Transverse colon (tissue), 4 donors: ENCODE measurements around the gene BPIFB2. TPM values are rescaled to one million over a fixed set of nuclear protein-coding genes. Genes with fewer than 3 reads are reported as not detected.

Source experiments
- DNase-seq: peaks from one replicate; pipeline ENCODE4 v3.0.0-alpha.2; 2019
- H3K27ac ChIP-seq, 4 donors: fragments of 200-600 bp; sonication (generic); 2 replicates each; pipeline ENCODE4 v1.5.1; 2016 to 2018; ENCODE audit warnings: inconsistent platforms in 4 of 4
- H3K27me3 ChIP-seq: fragments of 200-600 bp; sonication (generic); 2 replicates; pipeline ENCODE4 v1.5.1; 2017; ENCODE audit warnings: inconsistent platforms
- H3K36me3 ChIP-seq, 4 donors: fragments of 200-600 bp; sonication (generic); 2 replicates each; pipeline ENCODE4 v1.5.1; 2017 to 2019; ENCODE audit warnings: inconsistent platforms in 4 of 4
- H3K4me1 ChIP-seq, 4 donors: fragments of 200-600 bp; sonication (generic); 2 replicates each; pipeline ENCODE4 v1.5.1; 2017 to 2020; ENCODE audit warnings: inconsistent platforms in 4 of 4
- H3K4me3 ChIP-seq, 4 donors: fragments of 200-600 bp; sonication (generic); 1 replicate in 1 of 4; 2 replicates in 3 of 4; pipeline versions ENCODE4 v1.5.1 to v1.6.1; 2017 to 2019; ENCODE audit warnings: inconsistent platforms in 4 of 4
- H3K9me3 ChIP-seq, 2 donors: fragments of 200-600 bp; sonication (generic); 2 replicates each; pipeline ENCODE4 v1.5.1; 2017 to 2019; ENCODE audit warnings: inconsistent platforms in 2 of 2
- CTCF ChIP-seq, 5 experiments: fragments of 200-600 bp in 3 of 5; fragments of 450-650 bp in 2 of 5; sonication (generic) in 3 of 5; IDR thresholded peaks; 1 replicate in 2 of 5; 2 replicates in 3 of 5; pipeline ENCODE4 v1.5.1; 2016 to 2017; ENCODE audit warnings: antibody characterized with exemption in 5 of 5, inconsistent platforms in 3 of 5, mild to moderate bottlenecking in 2 of 5, moderate library complexity in 1 of 5
- EP300 ChIP-seq: sonication (generic); formaldehyde crosslinking; IDR thresholded peaks from one replicate; pipeline ENCODE4 v1.6.1; 2017; ENCODE audit warnings: antibody characterized with exemption, low read depth
- POLR2A ChIP-seq: fragments of 450-650 bp; IDR thresholded peaks from one replicate; pipeline ENCODE4 v1.6.1; 2016; ENCODE audit warnings: antibody characterized with exemption, mild to moderate bottlenecking, moderate library complexity
- POLR2AphosphoS5 ChIP-seq, 3 donors: sonication (generic); formaldehyde crosslinking; IDR thresholded peaks; one replicate each; pipeline ENCODE4 v1.6.1; 2016; ENCODE audit warnings: antibody characterized with exemption in 3 of 3
- WGBS, 2 donors: methylation state at CpG; one replicate each; pipeline ENCODE4 v1.1.5; 2018; ENCODE audit warnings: low coverage in 1 of 2; 5-methylcytosine and 5-hydroxymethylcytosine counted together
- in situ Hi-C, 4 donors: fragments of 200-750 bp; cut with MboI; loops; one replicate each; pipeline versions ENCODE4 v1.15.0 to v1.15.1; 2017; ENCODE audit warnings: low sequenced_read_pairs in 3 of 4, low pct_ligation_motif_present in 1 of 4, low pct_unique_long_range_greater_than_20kb in 1 of 4
- intact Hi-C: fragments of 100-400 bp; cut with DNase I; formaldehyde crosslinking; loops from one replicate; pipeline ENCODE4 v1.15.1; 2023; ENCODE audit warnings: low total_unique reads
- total RNA-seq, 4 donors: library from RNA; depleted of rRNA; stranded (reverse); fragments of >200 nt; gene quantifications; one replicate each; pipeline ENCODE4 v1.1.0, GENCODE V29; 2016

The BPIFB2 gene
- total RNA-seq, 4 donors from 2014 or later: not detected

- Histone ChIP-seq H3K9me3 (no peaks in the 10 kb centered on the region), H3K4me1 (no peaks in the 10 kb centered on the region), H3K27me3 (no peaks in the 10 kb centered on the region), H3K4me3 (no peak overlapping the region), H3K27ac (no peak overlapping the region), H3K36me3 (no peaks in the 10 kb centered on the region)
- no peak for TF ChIP-seq CTCF (IDR thresholded peaks at IDR 0.05)
- TF ChIP-seq POLR2AphosphoS5 (IDR thresholded peaks at IDR 0.05): no peak
- TF ChIP-seq POLR2A: no peak
- TF ChIP-seq EP300: no peak
- in situ Hi-C loops: no loop called here
- no peak for DNase-seq
- intact Hi-C loops: no loop called here
Observed at GRCh38 chr20:32995802-32996201, 11.7 kb upstream of the BPIFB2 start.

- Histone ChIP-seq H3K4me1 (no peaks in the 10 kb centered on the region), H3K9me3 (no peaks in the 10 kb centered on the region), H3K4me3 (no peak overlapping the region), H3K36me3 (no peaks in the 10 kb centered on the region), H3K27me3 (no peaks in the 10 kb centered on the region), H3K27ac (no peak overlapping the region)
- no peak for DNase-seq
- 72% methylated on average over 2 of the region's 2 CpGs; no CpG with 5 or more reads in 1 of the 2 donors for WGBS, 2 donors
- in situ Hi-C loops (no loop called here), intact Hi-C loops (no loop called here)
- TF ChIP-seq POLR2A: no peak
- TF ChIP-seq CTCF (IDR thresholded peaks at IDR 0.05): no peak
Observed at GRCh38 chr20:32997431-32997830, 10.1 kb upstream of the BPIFB2 start.

- no peaks in the 10 kb centered on the region for H3K36me3 ChIP-seq
- no peak overlapping the region for H3K27ac ChIP-seq
- intact Hi-C loops (no loop called here), in situ Hi-C loops (no loop called here)
- H3K9me3 ChIP-seq: no peaks in the 10 kb centered on the region
- H3K4me1 ChIP-seq: no peaks in the 10 kb centered on the region
- no peak for DNase-seq
- H3K27me3 ChIP-seq: no peaks in the 10 kb centered on the region
- no peak overlapping the region for H3K4me3 ChIP-seq
- WGBS, 2 donors: 36 to 66% methylated on average over 3 to 9 of the region's 9 CpGs
- no peak for TF ChIP-seq CTCF (IDR thresholded peaks at IDR 0.05)
- TF ChIP-seq POLR2A: no peak
- TF ChIP-seq EP300: no peak
- TF ChIP-seq POLR2AphosphoS5 (IDR thresholded peaks at IDR 0.05): no peak
Observed at GRCh38 chr20:32999603-33000250, 7.8 kb upstream of the BPIFB2 start.

- TF ChIP-seq CTCF (IDR thresholded peaks at IDR 0.05) (no peak), EP300 (no peak), POLR2A (no peak), POLR2AphosphoS5 (IDR thresholded peaks at IDR 0.05) (no peak)
- intact Hi-C loops (no loop called here), in situ Hi-C loops (no loop called here)
Observed at GRCh38 chr20:33000802-33001466, 6.6 kb upstream of the BPIFB2 start.

More at GRCh38 chr20:33000802-33001466, 6.6 kb upstream of the BPIFB2 start:
- no peaks in the 10 kb centered on the region for H3K4me1 ChIP-seq
- no peaks in the 10 kb centered on the region for H3K27me3 ChIP-seq
- no peak overlapping the region for H3K4me3 ChIP-seq
- no peak overlapping the region for H3K27ac ChIP-seq
- H3K9me3 ChIP-seq: no peaks in the 10 kb centered on the region
- DNase-seq: no peak
- H3K36me3 ChIP-seq: no peaks in the 10 kb centered on the region
- WGBS, 2 donors: 57 to 63% methylated on average over 3 to 9 of the region's 9 CpGs
